CD4-positive, alpha-beta T cell (primary cell): ENCODE measurements around the gene MRPL54. TPM values are rescaled to one million over a fixed set of nuclear protein-coding genes. Genes with fewer than 3 reads are reported as not detected.

Source experiments
- ATAC-seq: fragments of 200-7000 bp; cut with Tn5 transposase; one replicate; pipeline ENCODE4 v1.10.0; 2022; ENCODE audit warnings: mild to moderate bottlenecking; ENCODE audit not compliant: poor library complexity
- CTCF ChIA-PET: fragments of 350-600 bp; sonication (Branson Sonifier 250); formaldehyde crosslinking; loops from one replicate; lab custom pipeline; 2021; ENCODE audit warnings: antibody characterized with exemption, inconsistent platforms; lab: Charles Lee
- POLR2A ChIA-PET: fragments of 350-600 bp; sonication (Branson Sonifier 250); formaldehyde crosslinking; loops from one replicate; lab custom pipeline; 2021; ENCODE audit warnings: antibody characterized with exemption, inconsistent platforms; lab: Charles Lee
- DNase-seq, 14 experiments: peaks; one replicate each; pipeline ENCODE4 v3.0.0-alpha.2; 2013 to 2020; ENCODE audit warnings: mixed read lengths in 2 of 14
- H3K27ac ChIP-seq, 2 donors: one replicate each; pipeline versions ENCODE4 v1.5.1 to v1.7.0; 2013; ENCODE audit warnings: low read length in 2 of 2, low read depth in 1 of 2, mild to moderate bottlenecking in 1 of 2
- H3K27me3 ChIP-seq, 2 experiments: 1 replicate in 1 of 2; 2 replicates in 1 of 2; pipeline versions ENCODE4 v1.6.1 to v1.7.0; 2013; ENCODE audit warnings: low read length in 2 of 2, control low read depth in 1 of 2, mild to moderate bottlenecking in 1 of 2, moderate library complexity in 1 of 2; ENCODE audit not compliant: insufficient read depth in 2 of 2, control insufficient read depth in 1 of 2
- H3K36me3 ChIP-seq: one replicate; pipeline ENCODE4 v1.6.1; 2013; ENCODE audit warnings: low read length, control low read depth; ENCODE audit not compliant: insufficient read depth
- H3K4me1 ChIP-seq: one replicate; pipeline ENCODE4 v1.6.1; 2013; ENCODE audit warnings: low read length, control low read depth; ENCODE audit not compliant: insufficient read depth
- H3K4me3 ChIP-seq: one replicate; pipeline ENCODE4 v1.5.1; 2013; ENCODE audit warnings: mild to moderate bottlenecking, low read length, moderate library complexity
- H3K9me3 ChIP-seq, 2 experiments: 1 replicate in 1 of 2; 2 replicates in 1 of 2; pipeline versions ENCODE4 v1.6.1 to v1.7.0; 2013; ENCODE audit warnings: low read length in 2 of 2, mild to moderate bottlenecking in 2 of 2, control low read depth in 1 of 2, moderate library complexity in 1 of 2; ENCODE audit not compliant: control insufficient read depth in 1 of 2, insufficient read depth in 1 of 2
- H3K27ac Mint-ChIP-seq: one replicate; pipeline ENCODE4 v1.8.0; 2020; ENCODE audit warnings: mixed read lengths
- H3K27me3 Mint-ChIP-seq: one replicate; pipeline ENCODE4 v1.8.0; 2021; ENCODE audit warnings: mixed read lengths
- H3K36me3 Mint-ChIP-seq: one replicate; pipeline ENCODE4 v1.8.0; 2021; ENCODE audit warnings: low read depth, mixed read lengths
- H3K4me1 Mint-ChIP-seq: one replicate; pipeline ENCODE4 v1.8.0; 2021; ENCODE audit warnings: low read depth, mixed read lengths
- H3K4me3 Mint-ChIP-seq: one replicate; pipeline ENCODE4 v1.8.0; 2020; ENCODE audit warnings: mild to moderate bottlenecking, mixed read lengths
- H3K9me3 Mint-ChIP-seq: one replicate; pipeline ENCODE4 v1.8.0; 2020; ENCODE audit warnings: mixed read lengths
- intact Hi-C, 2 experiments: fragments of 100-400 bp; cut with DNase I in 1 of 2; cut with micrococcal nuclease in 1 of 2; formaldehyde crosslinking; loops; one replicate each; pipeline versions ENCODE4 v1.15.1 to v1.9.0; 2023 to 2025; cut with DNase I, micrococcal nuclease
- total RNA-seq, 174 experiments: library from RNA in 2 of 174; stranded (reverse) in 2 of 174; gene quantifications; one replicate each; pipeline ENCODE4 v1.2.3 and lab custom pipeline; 2021 to 2026
- TF ChIP-seq, protein P1 (sequence below): fragments of 200-600 bp; IDR thresholded peaks from one replicate; pipeline ENCODE4 v1.8.0; 2022; ENCODE audit warnings: antibody characterized with exemption, mild to moderate bottlenecking

The MRPL54 gene
- total RNA-seq, 2 experiments from 2014 or later, result 68.9 to 71.1 TPM

DNA sequence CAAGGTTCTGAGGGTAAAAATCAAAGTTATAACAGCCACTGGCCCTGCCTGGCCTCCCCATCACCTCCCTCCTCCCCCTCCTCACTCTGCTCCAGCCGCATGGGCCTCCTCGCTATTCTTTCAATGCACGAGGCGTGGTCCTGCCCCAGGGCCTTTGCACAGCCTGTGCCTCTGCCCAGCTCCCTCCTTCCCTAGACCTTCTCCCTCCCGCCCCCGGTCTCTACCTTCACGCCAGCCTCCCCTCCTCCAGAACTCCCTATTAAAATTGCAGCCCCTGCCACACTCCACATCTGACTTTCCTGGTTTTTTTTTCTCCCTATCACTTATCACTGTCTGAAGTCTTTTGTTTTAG is 6.2 kb downstream of the MRPL54 start:
- intact Hi-C loops, result loop anchor here in 1 of 2 experiments (10.0 kb wide), 1 partner anchor 334 kb away; no protein-coding TSS in a partner anchor
- no peak overlapping the region for H3K27ac Mint-ChIP-seq
- no peaks in the 10 kb centered on the region for H3K9me3 Mint-ChIP-seq
- Histone ChIP-seq H3K27me3 (no peaks in the 10 kb centered on the region), H3K27ac (no peak overlapping the region), H3K9me3 (no peaks in the 10 kb centered on the region), H3K4me1 (peaks cover 21% of the 10 kb centered on the region), H3K4me3 (no peak overlapping the region), H3K36me3 (peaks cover 38% of the 10 kb centered on the region)
- H3K36me3 Mint-ChIP-seq, result peaks cover 31% of the 10 kb centered on the region
- TF ChIP-seq, protein P1, sequence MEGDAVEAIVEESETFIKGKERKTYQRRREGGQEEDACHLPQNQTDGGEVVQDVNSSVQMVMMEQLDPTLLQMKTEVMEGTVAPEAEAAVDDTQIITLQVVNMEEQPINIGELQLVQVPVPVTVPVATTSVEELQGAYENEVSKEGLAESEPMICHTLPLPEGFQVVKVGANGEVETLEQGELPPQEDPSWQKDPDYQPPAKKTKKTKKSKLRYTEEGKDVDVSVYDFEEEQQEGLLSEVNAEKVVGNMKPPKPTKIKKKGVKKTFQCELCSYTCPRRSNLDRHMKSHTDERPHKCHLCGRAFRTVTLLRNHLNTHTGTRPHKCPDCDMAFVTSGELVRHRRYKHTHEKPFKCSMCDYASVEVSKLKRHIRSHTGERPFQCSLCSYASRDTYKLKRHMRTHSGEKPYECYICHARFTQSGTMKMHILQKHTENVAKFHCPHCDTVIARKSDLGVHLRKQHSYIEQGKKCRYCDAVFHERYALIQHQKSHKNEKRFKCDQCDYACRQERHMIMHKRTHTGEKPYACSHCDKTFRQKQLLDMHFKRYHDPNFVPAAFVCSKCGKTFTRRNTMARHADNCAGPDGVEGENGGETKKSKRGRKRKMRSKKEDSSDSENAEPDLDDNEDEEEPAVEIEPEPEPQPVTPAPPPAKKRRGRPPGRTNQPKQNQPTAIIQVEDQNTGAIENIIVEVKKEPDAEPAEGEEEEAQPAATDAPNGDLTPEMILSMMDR, result no peak
- peaks cover 5% of the 10 kb centered on the region for H3K4me1 Mint-ChIP-seq
- ChIA-PET POLR2A (no interaction called here), CTCF (no interaction called here)
- ATAC-seq (no peak), DNase-seq (no peak)
- H3K27me3 Mint-ChIP-seq, result no peaks in the 10 kb centered on the region
- no peak overlapping the region for H3K4me3 Mint-ChIP-seq

DNA sequence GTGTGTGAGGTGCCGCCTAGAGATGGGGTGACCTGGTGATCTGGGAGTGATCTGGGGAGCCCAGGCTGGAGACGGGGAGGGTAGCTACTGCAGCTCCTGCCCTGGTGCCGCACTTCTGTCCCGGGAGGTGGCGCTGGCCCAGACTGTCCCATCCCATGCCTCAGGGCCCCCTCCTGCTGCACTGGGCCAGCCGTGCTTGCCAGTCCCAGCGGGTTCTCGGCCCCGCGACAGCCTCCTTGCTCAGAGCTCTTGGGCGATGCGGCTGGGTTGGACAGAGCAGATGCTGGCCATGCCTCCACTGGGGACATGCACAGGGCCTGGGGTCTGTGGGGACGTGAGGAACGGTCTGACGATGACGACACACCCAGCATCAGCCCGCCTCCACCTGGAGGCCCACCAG is 7.0 kb downstream of the MRPL54 start:
- Mint-ChIP-seq H3K36me3 (peaks cover 31% of the 10 kb centered on the region), H3K9me3 (no peaks in the 10 kb centered on the region), H3K4me1 (peaks cover 5% of the 10 kb centered on the region), H3K4me3 (no peak overlapping the region), H3K27ac (no peak overlapping the region), H3K27me3 (no peaks in the 10 kb centered on the region)
- Histone ChIP-seq H3K4me3 (no peak overlapping the region), H3K27me3 (no peaks in the 10 kb centered on the region), H3K9me3 (no peaks in the 10 kb centered on the region), H3K36me3 (peaks cover 38% of the 10 kb centered on the region), H3K4me1 (peaks cover 18% of the 10 kb centered on the region), H3K27ac (no peak overlapping the region)
- CTCF ChIA-PET, result no interaction called here
- TF ChIP-seq, protein P1, result no peak
- POLR2A ChIA-PET, result no interaction called here
- intact Hi-C loops, result loop anchor here in 1 of 2 experiments (10.0 kb wide), 1 partner anchor 335 kb away; no protein-coding TSS in a partner anchor
- ATAC-seq, result no peak
- DNase-seq, result no peak

DNA sequence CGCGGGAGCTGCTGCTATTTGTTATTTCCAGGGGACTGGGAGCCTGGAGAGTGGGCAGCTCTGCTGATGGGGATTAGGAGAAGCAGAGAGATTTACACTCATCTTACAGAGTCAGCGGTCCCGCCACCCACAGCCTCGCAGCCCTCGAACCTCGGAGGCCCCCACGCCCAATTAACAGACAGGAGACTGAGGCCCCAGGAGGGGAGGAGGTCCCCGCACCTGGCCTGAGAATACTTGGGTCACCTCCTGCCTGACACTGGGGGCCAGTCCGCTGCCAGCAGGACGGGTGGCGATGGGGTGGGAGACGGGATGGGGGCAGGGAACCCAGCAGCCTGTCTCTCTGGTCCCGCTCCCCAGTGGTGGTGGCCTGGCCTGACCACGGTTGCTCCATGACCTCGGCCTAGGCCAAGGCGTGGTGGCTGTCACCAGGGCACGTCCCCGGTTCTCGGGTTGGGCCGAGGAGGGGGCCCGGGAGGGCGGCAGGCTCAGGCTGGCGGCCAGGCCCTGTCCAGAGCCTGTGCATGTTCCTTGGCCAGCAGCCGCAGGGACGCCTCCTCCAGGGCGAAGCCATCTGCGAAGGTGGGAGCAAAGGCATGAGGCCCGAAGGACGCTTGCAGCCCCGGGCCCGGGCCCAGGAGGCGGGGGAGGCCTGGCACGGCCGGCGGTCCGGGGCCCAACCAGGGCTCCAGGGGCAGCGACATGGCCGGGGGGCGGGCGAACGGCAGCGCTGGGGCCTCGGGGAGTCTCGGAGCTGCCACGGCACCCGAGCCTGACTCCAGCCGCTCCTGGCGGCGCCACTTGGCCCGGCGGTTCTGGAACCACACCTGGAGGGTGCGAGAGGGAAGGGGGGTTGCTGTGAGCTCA is 7.9 kb downstream of the MRPL54 start:
- no peak overlapping the region for H3K4me3 Mint-ChIP-seq
- DNase-seq (no peak), ATAC-seq (no peak)
- Histone ChIP-seq H3K9me3 (no peaks in the 10 kb centered on the region), H3K36me3 (peaks cover 32% of the 10 kb centered on the region), H3K27me3 (no peaks in the 10 kb centered on the region), H3K27ac (no peak overlapping the region), H3K4me1 (peaks cover 14% of the 10 kb centered on the region), H3K4me3 (no peak overlapping the region)
- H3K36me3 Mint-ChIP-seq, result peaks cover 31% of the 10 kb centered on the region
- peaks cover 5% of the 10 kb centered on the region for H3K4me1 Mint-ChIP-seq
- TF ChIP-seq, protein P1, result no peak
- POLR2A ChIA-PET, result no interaction called here
- CTCF ChIA-PET, result no interaction called here
- no peaks in the 10 kb centered on the region for H3K27me3 Mint-ChIP-seq
- H3K9me3 Mint-ChIP-seq, result no peaks in the 10 kb centered on the region
- intact Hi-C loops, result no loop called here
- no peak overlapping the region for H3K27ac Mint-ChIP-seq
